Left ventricle myocardium inferior (tissue), 1 donor: ENCODE data around the gene FBXO8. TPM values are rescaled to one million over a fixed set of nuclear protein-coding genes. Genes with fewer than 3 reads are reported as not detected.

ENCODE experiments used
- DNase-seq: peaks from one replicate; pipeline ENCODE4 v3.0.0-alpha.2; 2020
- H3K27ac ChIP-seq: fragments of 200-600 bp; replicated peaks from 2 replicates; pipeline ENCODE4 v1.8.0; 2021
- H3K27me3 ChIP-seq: fragments of 200-600 bp; 2 replicates; pipeline ENCODE4 v1.8.0; 2021; ENCODE audit warnings: low read depth
- H3K36me3 ChIP-seq: fragments of 200-600 bp; 2 replicates; pipeline ENCODE4 v1.8.0; 2021
- H3K4me1 ChIP-seq: fragments of 200-600 bp; 2 replicates; pipeline ENCODE4 v1.8.0; 2021
- H3K4me3 ChIP-seq: fragments of 200-600 bp; 2 replicates; pipeline ENCODE4 v1.8.0; 2021; ENCODE audit warnings: mild to moderate bottlenecking, moderate library complexity
- H3K9me3 ChIP-seq: fragments of 200-600 bp; replicated peaks from 2 replicates; pipeline ENCODE4 v1.8.0; 2021
- CTCF ChIP-seq: fragments of 200-600 bp; IDR thresholded peaks from 2 replicates; pipeline ENCODE4 v1.8.0; 2021; ENCODE audit warnings: antibody characterized with exemption, mild to moderate bottlenecking, borderline replicate concordance
- intact Hi-C: fragments of 100-400 bp; cut with micrococcal nuclease; formaldehyde crosslinking; loops from one replicate; pipeline ENCODE4 v1.11.0; 2022
- total RNA-seq: library from RNA; stranded (reverse); fragmentation: NEBNext Ultra II Directional; extraction: Animal tissue kit (Norgen Biotek cat#: 25700); gene quantifications from one replicate; pipeline ENCODE4 v1.2.1, GENCODE V29; 2021
- donor health status: DM: no; HTN: yes; CAD: no; lungs with severe emphysema.

Gene FBXO8
- total RNA-seq, 1 donor from 2014 or later, result 29.5 TPM

- no peaks in the 10 kb centered on the region for H3K9me3 ChIP-seq
- no peaks in the 10 kb centered on the region for H3K36me3 ChIP-seq
- peaks cover 62% of the 10 kb centered on the region for H3K27me3 ChIP-seq
- H3K27ac ChIP-seq, result no peak overlapping the region
- H3K4me3 ChIP-seq, result no peak overlapping the region
- H3K4me1 ChIP-seq, result no peaks in the 10 kb centered on the region
- DNase-seq, result no peak
- no peak for TF ChIP-seq CTCF
- intact Hi-C loops, result no loop called here
These were observed 85.1 kb downstream of the FBXO8 start for GRCh38 chr4:174198396-174198795.

GRCh38 chr4:174193438-174194374 lies 89.8 kb downstream of the FBXO8 start:
- Histone ChIP-seq H3K27me3 (peaks cover 26% of the 10 kb centered on the region), H3K27ac (no peak overlapping the region), H3K4me1 (no peaks in the 10 kb centered on the region), H3K4me3 (no peak overlapping the region), H3K36me3 (no peaks in the 10 kb centered on the region), H3K9me3 (no peaks in the 10 kb centered on the region)
- no peak for TF ChIP-seq CTCF
- no peak for DNase-seq
- intact Hi-C loops, result no loop called here

GRCh38 chr4:174192943-174193342 lies 90.5 kb downstream of the FBXO8 start:
- TF ChIP-seq CTCF, result no peak
- Histone ChIP-seq H3K27ac (no peak overlapping the region), H3K4me1 (no peaks in the 10 kb centered on the region), H3K4me3 (no peak overlapping the region), H3K9me3 (no peaks in the 10 kb centered on the region), H3K36me3 (no peaks in the 10 kb centered on the region), H3K27me3 (peaks cover 19% of the 10 kb centered on the region)
- intact Hi-C loops, result no loop called here
- no peak for DNase-seq

- Histone ChIP-seq H3K4me1 (no peaks in the 10 kb centered on the region), H3K4me3 (no peak overlapping the region), H3K36me3 (no peaks in the 10 kb centered on the region), H3K27me3 (peaks cover 17% of the 10 kb centered on the region), H3K27ac (no peak overlapping the region), H3K9me3 (no peaks in the 10 kb centered on the region)
- intact Hi-C loops, result no loop called here
- TF ChIP-seq CTCF, result no peak
- no peak for DNase-seq
These were observed 92.5 kb downstream of the FBXO8 start for GRCh38 chr4:174190832-174191500.

- no peaks in the 10 kb centered on the region for H3K36me3 ChIP-seq
- no peak for TF ChIP-seq CTCF
- no peak overlapping the region for H3K27ac ChIP-seq
- H3K9me3 ChIP-seq, result no peaks in the 10 kb centered on the region
- H3K4me1 ChIP-seq, result no peaks in the 10 kb centered on the region
- H3K27me3 ChIP-seq, result peaks cover 8% of the 10 kb centered on the region
- no peak for DNase-seq
- intact Hi-C loops, result no loop called here
- H3K4me3 ChIP-seq, result no peak overlapping the region
These were observed 94.0 kb downstream of the FBXO8 start for GRCh38 chr4:174189392-174190015.

Other genes with a start within 250 kb of the FBXO8 start
- gene CEP44, start 244 bp upstream of the FBXO8 start, total RNA-seq, result 11.2 TPM
- gene HPGD, start 238.8 kb upstream of the FBXO8 start, total RNA-seq, result 1.4 TPM